Measurements from ENCODE around the gene PTPRM.

PTPRM gene

GRCh38 chr18:7600528-7601245 lies 33.6 kb downstream of the PTPRM start:
- no peaks in the 10 kb centered on the region for H3K79me2 ChIP-seq (ENCODE audit: insufficient read depth, low read length)
- no peak overlapping the region for H3K4me3 ChIP-seq (ENCODE audit: low read depth in 1 of 2, low read length in 2 of 2)
- ATAC-seq (ENCODE audit: insufficient read depth, low read depth) = no peak

DNA sequence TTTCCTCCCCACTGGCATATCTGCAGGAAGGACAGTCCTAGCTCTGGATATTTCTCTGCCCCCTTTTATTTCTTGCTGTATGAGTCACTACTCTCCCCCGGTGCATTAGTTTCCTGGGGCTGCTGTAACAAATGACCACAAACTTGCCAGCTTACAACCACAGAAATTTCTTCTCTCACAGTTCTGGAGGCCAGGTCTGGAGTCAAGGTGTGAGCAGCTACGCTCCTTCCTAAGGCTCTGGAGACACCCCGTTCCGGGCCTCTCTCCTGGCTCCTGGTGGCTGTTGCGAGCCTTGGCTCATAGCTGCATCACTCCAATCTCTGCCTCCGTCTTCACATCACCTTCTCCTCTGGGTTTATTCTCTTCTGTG lies 34.1 kb downstream of the PTPRM start:
- H3K4me1 ChIP-seq (ENCODE audit: insufficient read depth, low read length) = no peaks in the 10 kb centered on the region
- H3K27ac ChIP-seq (ENCODE audit: low read length) = no peak overlapping the region
- DNase-seq = no peak
- H3K79me2 ChIP-seq (ENCODE audit: insufficient read depth, low read length) = no peaks in the 10 kb centered on the region
- H3K4me2 ChIP-seq (ENCODE audit: insufficient read depth, low read length) = no peak overlapping the region
- no peaks in the 10 kb centered on the region for H3K27me3 ChIP-seq (ENCODE audit: insufficient read depth, low read length, poor library complexity)
- no peak overlapping the region for H3K9ac ChIP-seq (ENCODE audit: low read depth, low read length)
- TF ChIP-seq CTCF (IDR thresholded peaks at IDR 0.05; ENCODE audit: borderline replicate concordance, extremely low read depth, low read length, poor library complexity, severe bottlenecking) (no peak), EZH2 (IDR thresholded peaks at IDR 0.05; ENCODE audit: borderline replicate concordance, low read depth, low read length, severe bottlenecking) (no peak)
- H4K20me1 ChIP-seq (ENCODE audit: insufficient read depth, low read length) = no peaks in the 10 kb centered on the region
- H3K9me3 ChIP-seq (ENCODE audit: insufficient read depth, low read length, severe bottlenecking) = no peaks in the 10 kb centered on the region
- H2AFZ ChIP-seq (ENCODE audit: low read depth, low read length) = no peak overlapping the region
- no peak overlapping the region for H3K4me3 ChIP-seq (ENCODE audit: low read depth in 1 of 2, low read length in 2 of 2)
- no peak for ATAC-seq (ENCODE audit: insufficient read depth, low read depth)
- H3K36me3 ChIP-seq (ENCODE audit: insufficient read depth, low read length) = no peaks in the 10 kb centered on the region

More at GRCh38 chr18:7600528-7601245, 33.6 kb downstream of the PTPRM start:
- H3K4me2 ChIP-seq (ENCODE audit: insufficient read depth, low read length) = no peak overlapping the region
- H3K27ac ChIP-seq (ENCODE audit: low read length) = no peak overlapping the region
- no peak for TF ChIP-seq CTCF (IDR thresholded peaks at IDR 0.05; ENCODE audit: borderline replicate concordance, extremely low read depth, low read length, poor library complexity, severe bottlenecking)
- no peak for TF ChIP-seq EZH2 (IDR thresholded peaks at IDR 0.05; ENCODE audit: borderline replicate concordance, low read depth, low read length, severe bottlenecking)
- no peaks in the 10 kb centered on the region for H4K20me1 ChIP-seq (ENCODE audit: insufficient read depth, low read length)
- no peaks in the 10 kb centered on the region for H3K36me3 ChIP-seq (ENCODE audit: insufficient read depth, low read length)
- no peaks in the 10 kb centered on the region for H3K4me1 ChIP-seq (ENCODE audit: insufficient read depth, low read length)
- no peaks in the 10 kb centered on the region for H3K9me3 ChIP-seq (ENCODE audit: insufficient read depth, low read length, severe bottlenecking)
- no peak for DNase-seq
- H3K9ac ChIP-seq (ENCODE audit: low read depth, low read length) = no peak overlapping the region
- H2AFZ ChIP-seq (ENCODE audit: low read depth, low read length) = no peak overlapping the region
- no peaks in the 10 kb centered on the region for H3K27me3 ChIP-seq (ENCODE audit: insufficient read depth, low read length, poor library complexity)

GRCh38 chr18:7601936-7602335 lies 34.8 kb downstream of the PTPRM start:
- Histone ChIP-seq H3K79me2 (ENCODE audit: insufficient read depth, low read length) (no peaks in the 10 kb centered on the region), H3K27ac (ENCODE audit: low read length) (no peak overlapping the region), H3K36me3 (ENCODE audit: insufficient read depth, low read length) (no peaks in the 10 kb centered on the region), H4K20me1 (ENCODE audit: insufficient read depth, low read length) (no peaks in the 10 kb centered on the region), H3K9me3 (ENCODE audit: insufficient read depth, low read length, severe bottlenecking) (no peaks in the 10 kb centered on the region), H3K27me3 (ENCODE audit: insufficient read depth, low read length, poor library complexity) (no peaks in the 10 kb centered on the region), H3K4me2 (ENCODE audit: insufficient read depth, low read length) (no peak overlapping the region), H2AFZ (ENCODE audit: low read depth, low read length) (no peak overlapping the region), H3K9ac (ENCODE audit: low read depth, low read length) (no peak overlapping the region), H3K4me1 (ENCODE audit: insufficient read depth, low read length) (no peaks in the 10 kb centered on the region), H3K4me3 (ENCODE audit: low read depth in 1 of 2, low read length in 2 of 2) (no peak overlapping the region)
- DNase-seq (no peak), ATAC-seq (ENCODE audit: insufficient read depth, low read depth) (no peak)
- no peak for TF ChIP-seq EZH2 (IDR thresholded peaks at IDR 0.05; ENCODE audit: borderline replicate concordance, low read depth, low read length, severe bottlenecking)
- no peak for TF ChIP-seq CTCF (IDR thresholded peaks at IDR 0.05; ENCODE audit: borderline replicate concordance, extremely low read depth, low read length, poor library complexity, severe bottlenecking)

Measured in DND-41 (cell line).